H1 (cell line): Measurements from ENCODE around the gene EDC3. TPM values are rescaled to one million over a fixed set of nuclear protein-coding genes. Genes with fewer than 3 reads are reported as not detected.

Experiments used
- NRF1 ChIP-seq: IDR thresholded peaks from 2 replicates; pipeline ENCODE4 v1.6.1; 2011; ENCODE audit warnings: mild to moderate bottlenecking, low read depth, low read length, improper control_type of control experiment
- POLR2A ChIP-seq, 2 experiments: IDR thresholded peaks; 1 replicate in 1 of 2; 2 replicates in 1 of 2; pipeline ENCODE4 v1.6.1; 2011; ENCODE audit warnings: low read depth in 2 of 2, low read length in 2 of 2, mild to moderate bottlenecking in 2 of 2; ENCODE audit errors: control extremely low read depth in 1 of 2
- polyA plus RNA-seq, 7 experiments: library from polyadenylated mRNA; depleted of rRNA in 3 of 7; stranded (reverse) in 5 of 7; unstranded in 2 of 7; fragments of >200 nt in 5 of 7; fragments of 200-250 nt in 2 of 7; gene quantifications; 1 replicate in 5 of 7; 2 replicates in 1 of 7; 4 replicates in 1 of 7; pipeline versions ENCODE4 v1.2.1 to v1.2.3, GENCODE V29; 2011 to 2013; ENCODE audit warnings: missing spikeins in 2 of 7, mixed read lengths in 2 of 7
- total RNA-seq: library from RNA; stranded (reverse); fragmentation: NEBNext Ultra II Directional; extraction: Animal tissue kit (Norgen Biotek cat#: 25700); gene quantifications from 2 replicates; pipeline ENCODE4 v1.2.1, GENCODE V29; 2021

Gene EDC3
- total and polyA plus RNA-seq, 2 of the 8 experiments (the other 6 are each of a cell fraction or from before 2014, with no cell fraction given): 45.0 to 50.8 TPM

DNA sequence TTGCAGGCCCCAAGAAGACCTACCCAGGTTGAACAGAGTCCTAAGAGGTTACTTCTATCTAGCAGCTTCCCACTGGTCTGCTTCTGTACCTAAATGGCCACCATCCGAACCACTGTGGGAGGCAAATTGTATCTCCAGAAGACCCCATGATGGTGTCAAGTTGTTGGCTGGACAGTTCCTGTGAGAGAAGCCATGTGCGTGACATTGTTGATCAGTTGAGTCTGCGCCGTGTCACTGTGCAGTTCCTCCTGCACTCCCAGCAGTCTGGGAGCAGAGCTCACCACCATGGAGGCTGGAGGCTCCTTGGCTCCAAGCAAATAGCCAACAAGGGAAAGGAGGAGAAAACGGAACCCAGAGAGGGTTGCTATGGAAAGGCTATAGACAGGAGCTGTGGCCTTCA lies 37.0 kb upstream of the EDC3 start (continued):
- TF ChIP-seq NRF1: no peak
- no peak for TF ChIP-seq POLR2A (IDR thresholded peaks at IDR 0.05; ENCODE audit: control extremely low read depth in 1 of 2, low read depth in 2 of 2, low read length in 2 of 2)
- TF ChIP-seq, all 59 proteins: peak for 0
